Epithelial cell of prostate (primary cell): Measurements from ENCODE around the gene KREMEN2.
"Not testable (repeated sequence)": the region's sequence is repeated elsewhere in the genome, so short reads cannot be mapped to it uniquely, and the experiment has no call there.

Source experiments
- DNase-seq: peaks from one replicate; pipeline ENCODE4 v3.0.0-alpha.2; 2011; ENCODE audit warnings: low read depth, low spot score
- H3K27ac ChIP-seq: fragments of 450-650 bp; 2 replicates; pipeline ENCODE4 v1.5.1; 2017; ENCODE audit warnings: mild to moderate bottlenecking

Gene KREMEN2

GRCh38 chr16:2938206-2938605 lies 25.9 kb upstream of the KREMEN2 start:
- no peak for DNase-seq

GRCh38 chr16:2939968-2940367 lies 24.1 kb upstream of the KREMEN2 start:
- no peak overlapping the region for H3K27ac ChIP-seq
- DNase-seq = no peak

More at GRCh38 chr16:2938206-2938605, 25.9 kb upstream of the KREMEN2 start:
- H3K27ac ChIP-seq = no peak overlapping the region

- no peak overlapping the region for H3K27ac ChIP-seq
- DNase-seq = no peak
Measured at GRCh38 chr16:2942045-2942444, 22.0 kb upstream of the KREMEN2 start.

GRCh38 chr16:2943716-2944115 lies 20.4 kb upstream of the KREMEN2 start:
- not testable (repeated sequence) for DNase-seq, H3K27ac ChIP-seq

GRCh38 chr16:2946649-2947048 lies 17.4 kb upstream of the KREMEN2 start:
- no peak for DNase-seq

GRCh38 chr16:2948807-2949704 lies 15.0 kb upstream of the KREMEN2 start:
- no peak overlapping the region for H3K27ac ChIP-seq
- no peak for DNase-seq

More at GRCh38 chr16:2946649-2947048, 17.4 kb upstream of the KREMEN2 start:
- H3K27ac ChIP-seq = no peak overlapping the region

GRCh38 chr16:2949705-2950352 lies 14.2 kb upstream of the KREMEN2 start:
- DNase-seq = no peak
- H3K27ac ChIP-seq = no peak overlapping the region

GRCh38 chr16:2950353-2950724 lies 13.7 kb upstream of the KREMEN2 start:
- no peak overlapping the region for H3K27ac ChIP-seq
- DNase-seq = no peak

GRCh38 chr16:2950773-2951172 lies 13.3 kb upstream of the KREMEN2 start:
- H3K27ac ChIP-seq = no peak overlapping the region
- DNase-seq = no peak

- DNase-seq = no peak
- no peak overlapping the region for H3K27ac ChIP-seq
Measured at GRCh38 chr16:2952679-2953078, 11.4 kb upstream of the KREMEN2 start.

GRCh38 chr16:2953706-2954627 lies 10.1 kb upstream of the KREMEN2 start:
- no peak for DNase-seq
- no peak overlapping the region for H3K27ac ChIP-seq

GRCh38 chr16:2954656-2955381 lies 9.3 kb upstream of the KREMEN2 start:
- no peak for DNase-seq
- no peak overlapping the region for H3K27ac ChIP-seq

- H3K27ac ChIP-seq = no peak overlapping the region
- no peak for DNase-seq
Measured at GRCh38 chr16:2955438-2955778, 8.7 kb upstream of the KREMEN2 start.

- DNase-seq = no peak
Measured at GRCh38 chr16:2955779-2956578, 8.1 kb upstream of the KREMEN2 start.

GRCh38 chr16:2956579-2956956 lies 7.5 kb upstream of the KREMEN2 start:
- no peak for DNase-seq
- H3K27ac ChIP-seq = no peak overlapping the region

More at GRCh38 chr16:2955779-2956578, 8.1 kb upstream of the KREMEN2 start:
- no peak overlapping the region for H3K27ac ChIP-seq

GRCh38 chr16:2959206-2959605 lies 4.9 kb upstream of the KREMEN2 start:
- no peak overlapping the region for H3K27ac ChIP-seq
- DNase-seq = no peak

- H3K27ac ChIP-seq = no peak overlapping the region
- no peak for DNase-seq
Measured at GRCh38 chr16:2960183-2961010, 3.7 kb upstream of the KREMEN2 start.

GRCh38 chr16:2962334-2963073 lies 1.6 kb upstream of the KREMEN2 start:
- H3K27ac ChIP-seq = no peak overlapping the region
- no peak for DNase-seq
